GM12891 (cell line): ENCODE results near the gene MS4A4E.
"Not testable (repeated sequence)": the region's sequence is repeated elsewhere in the genome, so short reads cannot be mapped to it uniquely, and the experiment has no call there.

Experiments
- POLR2A ChIP-seq: IDR thresholded peaks from 2 replicates; pipeline ENCODE4 v1.6.1; 2011; ENCODE audit warnings: low read depth, low read length, control low read depth
- POLR2AphosphoS5 ChIP-seq: IDR thresholded peaks from 2 replicates; pipeline ENCODE4 v1.6.1; 2011; ENCODE audit warnings: low read depth, low read length, control low read depth
- SPI1 ChIP-seq: IDR thresholded peaks from 2 replicates; pipeline ENCODE4 v1.6.1; 2011; ENCODE audit warnings: low read depth, low read length, control low read depth

- TF ChIP-seq POLR2A, POLR2AphosphoS5, SPI1: not testable (repeated sequence)
These were observed 90.2 kb downstream of the MS4A4E start for GRCh38 chr11:60152727-60153126.
